Frontal cortex (tissue), 4 donors: Measurements from ENCODE around the gene UBR1. TPM values are rescaled to one million over a fixed set of nuclear protein-coding genes. Genes with fewer than 3 reads are reported as not detected.
"Not testable (repeated sequence)": the region's sequence is repeated elsewhere in the genome, so short reads cannot be mapped to it uniquely, and the experiment has no call there.

ENCODE experiments used
- DNase-seq, 2 donors: peaks; one replicate each; pipeline ENCODE4 v3.0.0; 2012; ENCODE audit warnings: low spot score in 2 of 2
- FAIRE-seq: peaks from 2 replicates; lab custom pipeline; 2012; peaks lifted over from hg19 to GRCh38; lab: Jason Lieb, UNC
- total RNA-seq: library from RNA; depleted of rRNA; stranded (reverse); fragments of >200 nt; gene quantifications from one replicate; pipeline ENCODE4 v1.2.3, GENCODE V29; 2014
- donor health status: control.
- donor health status: control.
- donor health status: control.

UBR1 gene
- total RNA-seq, 1 donor from 2014 or later: 75.0 TPM

GRCh38 chr15:43070893-43071292, 34.9 kb downstream of the UBR1 start:
- DNase-seq: no peak

GRCh38 chr15:43070249-43070648, 35.6 kb downstream of the UBR1 start:
- FAIRE-seq (no peak), DNase-seq (no peak)

More at GRCh38 chr15:43070893-43071292, 34.9 kb downstream of the UBR1 start:
- FAIRE-seq: no peak

GRCh38 chr15:43067717-43068461, 37.9 kb downstream of the UBR1 start:
- DNase-seq: no peak

GRCh38 chr15:43056696-43057095, 49.1 kb downstream of the UBR1 start:
- DNase-seq: no peak
- no peak for FAIRE-seq

More at GRCh38 chr15:43067717-43068461, 37.9 kb downstream of the UBR1 start:
- FAIRE-seq: no peak

GRCh38 chr15:43052860-43053259, 53.0 kb downstream of the UBR1 start:
- FAIRE-seq (no peak), DNase-seq (no peak)

- DNase-seq (no peak), FAIRE-seq (no peak)
Measured at GRCh38 chr15:43048935-43049334, 56.9 kb downstream of the UBR1 start.

GRCh38 chr15:43046484-43046883, 59.4 kb downstream of the UBR1 start:
- DNase-seq (no peak), FAIRE-seq (no peak)

- no peak for DNase-seq
- FAIRE-seq: no peak
Measured at GRCh38 chr15:43042885-43043284, 63.0 kb downstream of the UBR1 start.

- not testable (repeated sequence) for DNase-seq, FAIRE-seq
Measured at GRCh38 chr15:43041085-43041484, 64.8 kb downstream of the UBR1 start.

GRCh38 chr15:43035240-43035639, 70.6 kb downstream of the UBR1 start:
- not testable (repeated sequence) for DNase-seq, FAIRE-seq

- FAIRE-seq (no peak), DNase-seq (no peak)
Measured at GRCh38 chr15:43029476-43029875, 76.4 kb downstream of the UBR1 start.

- FAIRE-seq: no peak
- DNase-seq: no peak
Measured at GRCh38 chr15:43025150-43025549, 80.7 kb downstream of the UBR1 start.

GRCh38 chr15:43014671-43015070, 91.2 kb downstream of the UBR1 start:
- not testable (repeated sequence) for DNase-seq, FAIRE-seq

GRCh38 chr15:43009206-43009605, 96.6 kb downstream of the UBR1 start:
- DNase-seq: no peak
- FAIRE-seq: no peak

- FAIRE-seq: no peak
- no peak for DNase-seq
Measured at GRCh38 chr15:43008150-43008549, 97.7 kb downstream of the UBR1 start.

- FAIRE-seq (no peak), DNase-seq (no peak)
Measured at GRCh38 chr15:43007551-43007950, 98.3 kb downstream of the UBR1 start.

- no peak for DNase-seq
- FAIRE-seq: no peak
Measured at GRCh38 chr15:43006991-43007390, 98.8 kb downstream of the UBR1 start.

GRCh38 chr15:43004886-43005595, 100.8 kb downstream of the UBR1 start:
- FAIRE-seq, DNase-seq: not testable (repeated sequence)

- no peak for DNase-seq
- FAIRE-seq: no peak
Measured at GRCh38 chr15:42999201-42999779, 106.5 kb downstream of the UBR1 start.

GRCh38 chr15:42996871-42997270, 109.0 kb downstream of the UBR1 start:
- FAIRE-seq (no peak), DNase-seq (no peak)

- FAIRE-seq: no peak
- no peak for DNase-seq
Measured at GRCh38 chr15:42994546-42994945, 111.3 kb downstream of the UBR1 start.
